Muscle layer of colon (tissue), 2 donors: ENCODE data around the gene STARD5.

Source experiments
- H3K27ac ChIP-seq: one replicate; pipeline ENCODE4 v1.7.0; 2013; ENCODE audit warnings: low read depth, mild to moderate bottlenecking, low read length, moderate library complexity
- H3K27me3 ChIP-seq, 2 donors: one replicate each; pipeline ENCODE4 v1.7.0; 2013; ENCODE audit warnings: low read length in 2 of 2, mild to moderate bottlenecking in 2 of 2; ENCODE audit not compliant: insufficient read depth in 2 of 2, control insufficient read depth in 1 of 2
- H3K36me3 ChIP-seq: one replicate; pipeline ENCODE4 v1.7.0; 2013; ENCODE audit warnings: mild to moderate bottlenecking, low read length; ENCODE audit not compliant: insufficient read depth
- H3K4me1 ChIP-seq: one replicate; pipeline ENCODE4 v1.7.0; 2013; ENCODE audit warnings: mild to moderate bottlenecking, low read length; ENCODE audit not compliant: insufficient read depth
- H3K4me3 ChIP-seq, 2 donors: one replicate each; pipeline ENCODE4 v1.7.0; 2013; ENCODE audit warnings: low read length in 2 of 2, low read depth in 1 of 2, mild to moderate bottlenecking in 1 of 2, moderate library complexity in 1 of 2
- H3K9ac ChIP-seq: one replicate; pipeline ENCODE4 v1.7.0; 2013; ENCODE audit warnings: low read length
- H3K9me3 ChIP-seq: one replicate; pipeline ENCODE4 v1.7.0; 2013; ENCODE audit warnings: mild to moderate bottlenecking, low read length
- donor health status: abdominal sarcoma.
- donor health status: Adenocarcinoma of cecum.

Gene STARD5

GRCh38 chr15:81278306-81279029 is 45.5 kb downstream of the STARD5 start:
- Histone ChIP-seq H3K9ac (no peak overlapping the region), H3K9me3 (no peaks in the 10 kb centered on the region), H3K36me3 (no peaks in the 10 kb centered on the region), H3K27me3 (no peaks in the 10 kb centered on the region), H3K4me3 (no peak overlapping the region), H3K27ac (no peak overlapping the region), H3K4me1 (peaks cover 9% of the 10 kb centered on the region)

- Histone ChIP-seq H3K4me3 (no peak overlapping the region), H3K36me3 (no peaks in the 10 kb centered on the region), H3K9ac (no peak overlapping the region), H3K9me3 (no peaks in the 10 kb centered on the region), H3K27ac (no peak overlapping the region), H3K4me1 (peaks cover 9% of the 10 kb centered on the region), H3K27me3 (no peaks in the 10 kb centered on the region)
Measured at GRCh38 chr15:81277851-81278250, 46.1 kb downstream of the STARD5 start.

GRCh38 chr15:81276967-81277366 is 47.0 kb downstream of the STARD5 start:
- H3K27me3 ChIP-seq = no peaks in the 10 kb centered on the region
- no peaks in the 10 kb centered on the region for H3K36me3 ChIP-seq
- H3K9me3 ChIP-seq = no peaks in the 10 kb centered on the region
- H3K27ac ChIP-seq = no peak overlapping the region
- H3K4me3 ChIP-seq = no peak overlapping the region
- H3K9ac ChIP-seq = no peak overlapping the region
- peaks cover 9% of the 10 kb centered on the region for H3K4me1 ChIP-seq

- H3K27ac ChIP-seq = no peak overlapping the region
- H3K4me1 ChIP-seq = peaks cover 9% of the 10 kb centered on the region
- H3K9me3 ChIP-seq = no peaks in the 10 kb centered on the region
- no peaks in the 10 kb centered on the region for H3K27me3 ChIP-seq
- no peak overlapping the region for H3K4me3 ChIP-seq
- no peak overlapping the region for H3K9ac ChIP-seq
- H3K36me3 ChIP-seq = no peaks in the 10 kb centered on the region
Measured at GRCh38 chr15:81275711-81276392, 48.1 kb downstream of the STARD5 start.

GRCh38 chr15:81274931-81275707 is 48.8 kb downstream of the STARD5 start:
- H3K4me3 ChIP-seq = no peak overlapping the region
- no peaks in the 10 kb centered on the region for H3K27me3 ChIP-seq
- H3K4me1 ChIP-seq = peaks cover 7% of the 10 kb centered on the region
- no peak overlapping the region for H3K27ac ChIP-seq
- no peak overlapping the region for H3K9ac ChIP-seq
- H3K36me3 ChIP-seq = no peaks in the 10 kb centered on the region
- no peaks in the 10 kb centered on the region for H3K9me3 ChIP-seq

- no peak overlapping the region for H3K27ac ChIP-seq
- H3K9me3 ChIP-seq = no peaks in the 10 kb centered on the region
- H3K36me3 ChIP-seq = no peaks in the 10 kb centered on the region
- H3K4me3 ChIP-seq = no peak overlapping the region
- no peaks in the 10 kb centered on the region for H3K4me1 ChIP-seq
- no peaks in the 10 kb centered on the region for H3K27me3 ChIP-seq
- H3K9ac ChIP-seq = no peak overlapping the region
Measured at GRCh38 chr15:81274255-81274654, 49.7 kb downstream of the STARD5 start.

- H3K27ac ChIP-seq = no peak overlapping the region
- H3K9me3 ChIP-seq = no peaks in the 10 kb centered on the region
- no peaks in the 10 kb centered on the region for H3K27me3 ChIP-seq
- H3K4me1 ChIP-seq = no peaks in the 10 kb centered on the region
- no peak overlapping the region for H3K9ac ChIP-seq
- no peaks in the 10 kb centered on the region for H3K36me3 ChIP-seq
- no peak overlapping the region for H3K4me3 ChIP-seq
Measured at GRCh38 chr15:81273855-81274254, 50.1 kb downstream of the STARD5 start.

- H3K4me1 ChIP-seq = no peaks in the 10 kb centered on the region
- H3K27me3 ChIP-seq = no peaks in the 10 kb centered on the region
- no peak overlapping the region for H3K4me3 ChIP-seq
- H3K27ac ChIP-seq = no peak overlapping the region
- no peaks in the 10 kb centered on the region for H3K9me3 ChIP-seq
- H3K36me3 ChIP-seq = no peaks in the 10 kb centered on the region
- no peak overlapping the region for H3K9ac ChIP-seq
Measured at GRCh38 chr15:81273200-81273599, 50.7 kb downstream of the STARD5 start.

GRCh38 chr15:81271761-81272644 is 51.9 kb downstream of the STARD5 start:
- Histone ChIP-seq H3K36me3 (no peaks in the 10 kb centered on the region), H3K9ac (no peak overlapping the region), H3K27ac (no peak overlapping the region), H3K9me3 (no peaks in the 10 kb centered on the region), H3K4me1 (no peaks in the 10 kb centered on the region), H3K27me3 (no peaks in the 10 kb centered on the region), H3K4me3 (no peak overlapping the region)

GRCh38 chr15:81270781-81271491 is 53.0 kb downstream of the STARD5 start:
- Histone ChIP-seq H3K9me3 (no peaks in the 10 kb centered on the region), H3K36me3 (no peaks in the 10 kb centered on the region), H3K4me1 (peaks cover 5% of the 10 kb centered on the region), H3K27me3 (no peaks in the 10 kb centered on the region), H3K4me3 (no peak overlapping the region), H3K27ac (no peak overlapping the region), H3K9ac (no peak overlapping the region)
